Breast epithelium (tissue), 3 donors: ENCODE data around the gene AMIGO1.

Experiments
- CTCF ChIP-seq, 3 donors: fragments of 450-650 bp; IDR thresholded peaks; one replicate each; pipeline ENCODE4 v1.5.1; 2016 to 2017; ENCODE audit warnings: antibody characterized with exemption in 3 of 3, mild to moderate bottlenecking in 3 of 3, moderate library complexity in 3 of 3
- POLR2A ChIP-seq: fragments of 450-650 bp; IDR thresholded peaks from one replicate; pipeline ENCODE4 v1.6.1; 2016; ENCODE audit warnings: antibody characterized with exemption, mild to moderate bottlenecking, moderate library complexity
- POLR2AphosphoS5 ChIP-seq, 3 donors: sonication (generic); formaldehyde crosslinking; IDR thresholded peaks; one replicate each; pipeline ENCODE4 v1.6.1; 2017; ENCODE audit warnings: antibody characterized with exemption in 3 of 3

DNA sequence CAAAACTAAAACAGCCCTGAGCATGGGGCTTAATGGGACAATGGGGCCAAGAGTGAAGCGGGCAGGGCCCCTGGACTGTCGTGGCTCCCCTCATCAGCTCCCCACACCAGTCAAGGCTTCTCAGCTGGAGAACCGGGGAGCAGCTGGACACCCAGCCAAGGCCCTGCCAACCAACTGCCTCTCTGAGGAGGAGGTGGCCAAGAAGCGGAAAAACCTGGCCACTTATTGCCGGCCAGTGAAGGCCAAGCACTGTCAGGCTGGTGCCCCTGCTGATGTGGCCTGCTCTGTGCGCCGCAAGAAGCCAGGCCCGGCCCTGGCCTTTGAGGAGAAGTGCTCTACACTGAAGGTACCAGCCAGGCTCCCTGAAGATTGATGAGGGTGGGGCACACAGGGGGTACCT, 18.2 kb downstream of the AMIGO1 start:
- TF ChIP-seq CTCF (IDR thresholded peaks at IDR 0.05) (no peak), POLR2A (no peak), POLR2AphosphoS5 (IDR thresholded peaks at IDR 0.05) (no peak)
